GM12864 (cell line): ENCODE data around the gene KMT2E.

Experiments used
- DNase-seq: peaks from one replicate; pipeline ENCODE4 v3.0.0-alpha.2; 2011; ENCODE audit warnings: low read depth
- H3K4me3 ChIP-seq: 2 replicates; pipeline ENCODE4 v1.5.1; 2011; ENCODE audit warnings: mild to moderate bottlenecking, low read depth, low read length, control low read depth
- TF ChIP-seq, protein P1 (sequence below): IDR thresholded peaks from 2 replicates; pipeline ENCODE4 v1.5.1; 2011; ENCODE audit warnings: low read depth, mild to moderate bottlenecking, moderate library complexity, low read length, control low read depth, inconsistent platforms; ENCODE audit errors: missing control alignments

Gene KMT2E

DNA sequence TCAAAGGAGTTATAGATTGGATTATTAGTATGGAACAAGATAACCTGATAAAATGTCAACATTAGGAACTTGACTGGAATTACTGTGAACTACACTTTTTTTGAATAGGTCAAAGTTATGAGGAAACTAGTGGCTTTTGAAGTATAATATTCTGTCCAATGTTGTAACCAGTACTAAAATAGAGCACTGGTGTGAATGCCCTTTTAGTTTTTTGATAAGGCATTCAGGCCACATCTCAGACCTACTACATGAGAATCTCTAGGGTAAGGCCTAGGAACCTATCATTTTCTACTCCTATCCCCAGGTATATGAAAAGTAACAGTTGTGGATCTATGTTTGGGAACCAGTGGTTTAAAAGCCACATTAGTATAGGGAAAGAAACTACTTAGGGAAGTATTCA is 16.4 kb downstream of the KMT2E start:
- TF ChIP-seq, protein P1, sequence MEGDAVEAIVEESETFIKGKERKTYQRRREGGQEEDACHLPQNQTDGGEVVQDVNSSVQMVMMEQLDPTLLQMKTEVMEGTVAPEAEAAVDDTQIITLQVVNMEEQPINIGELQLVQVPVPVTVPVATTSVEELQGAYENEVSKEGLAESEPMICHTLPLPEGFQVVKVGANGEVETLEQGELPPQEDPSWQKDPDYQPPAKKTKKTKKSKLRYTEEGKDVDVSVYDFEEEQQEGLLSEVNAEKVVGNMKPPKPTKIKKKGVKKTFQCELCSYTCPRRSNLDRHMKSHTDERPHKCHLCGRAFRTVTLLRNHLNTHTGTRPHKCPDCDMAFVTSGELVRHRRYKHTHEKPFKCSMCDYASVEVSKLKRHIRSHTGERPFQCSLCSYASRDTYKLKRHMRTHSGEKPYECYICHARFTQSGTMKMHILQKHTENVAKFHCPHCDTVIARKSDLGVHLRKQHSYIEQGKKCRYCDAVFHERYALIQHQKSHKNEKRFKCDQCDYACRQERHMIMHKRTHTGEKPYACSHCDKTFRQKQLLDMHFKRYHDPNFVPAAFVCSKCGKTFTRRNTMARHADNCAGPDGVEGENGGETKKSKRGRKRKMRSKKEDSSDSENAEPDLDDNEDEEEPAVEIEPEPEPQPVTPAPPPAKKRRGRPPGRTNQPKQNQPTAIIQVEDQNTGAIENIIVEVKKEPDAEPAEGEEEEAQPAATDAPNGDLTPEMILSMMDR, result no peak
- no peak overlapping the region for H3K4me3 ChIP-seq

DNA sequence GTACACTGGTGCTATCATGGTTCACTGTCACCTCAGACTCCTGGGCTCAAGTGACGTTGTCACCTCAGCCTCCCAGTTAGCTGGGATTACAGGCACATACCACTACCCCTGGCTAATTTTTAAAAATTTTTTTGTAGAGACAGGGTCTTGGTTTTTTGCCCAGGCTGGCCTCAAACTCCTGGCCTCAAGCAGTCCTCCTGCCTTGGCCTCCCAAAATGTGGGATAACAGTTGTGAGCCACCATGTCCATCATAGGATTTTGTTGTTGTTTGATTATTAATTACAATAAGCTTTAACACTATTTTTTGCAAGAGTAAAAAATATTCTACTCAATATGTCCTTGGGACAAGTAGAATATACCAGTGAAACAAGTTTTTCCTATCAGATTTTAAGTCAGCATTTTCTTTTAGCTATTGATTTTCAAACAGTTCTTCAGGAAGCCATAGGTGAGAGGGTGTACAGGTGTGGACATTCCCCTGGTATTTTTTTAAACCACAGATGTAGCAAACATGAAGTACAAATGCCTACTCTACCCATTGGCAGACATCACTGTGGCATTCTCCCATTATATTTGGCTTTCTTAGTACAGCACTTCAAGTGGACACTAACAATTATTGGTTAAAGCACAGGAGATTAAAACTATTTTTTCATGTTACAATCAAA is 18.7 kb downstream of the KMT2E start:
- TF ChIP-seq, protein P1, result no peak
- DNase-seq, result no peak
- no peak overlapping the region for H3K4me3 ChIP-seq

More for the DNA sequence above, 16.4 kb downstream of the KMT2E start:
- DNase-seq, result no peak

DNA sequence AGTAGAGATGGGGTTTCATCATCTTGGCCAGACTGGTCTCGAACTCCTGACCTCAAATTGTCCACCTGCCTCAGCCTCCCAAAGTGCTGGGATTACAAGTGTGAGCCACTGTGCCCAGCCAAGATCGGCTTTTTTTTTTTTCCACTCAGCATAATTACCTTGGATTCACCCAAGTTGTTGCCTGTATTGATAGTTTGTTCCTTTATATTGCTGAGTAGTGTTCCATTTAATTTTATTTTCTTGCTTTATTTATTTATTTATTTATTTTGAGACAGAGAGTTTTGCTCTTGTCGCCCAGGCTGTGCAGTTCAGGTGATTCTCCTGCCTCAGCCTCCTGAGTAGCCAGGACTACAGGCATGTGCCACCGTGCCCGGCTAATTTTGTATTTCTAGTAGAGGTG is 21.3 kb downstream of the KMT2E start:
- DNase-seq, result no peak
- TF ChIP-seq, protein P1, result no peak
- H3K4me3 ChIP-seq, result no peak overlapping the region

DNA sequence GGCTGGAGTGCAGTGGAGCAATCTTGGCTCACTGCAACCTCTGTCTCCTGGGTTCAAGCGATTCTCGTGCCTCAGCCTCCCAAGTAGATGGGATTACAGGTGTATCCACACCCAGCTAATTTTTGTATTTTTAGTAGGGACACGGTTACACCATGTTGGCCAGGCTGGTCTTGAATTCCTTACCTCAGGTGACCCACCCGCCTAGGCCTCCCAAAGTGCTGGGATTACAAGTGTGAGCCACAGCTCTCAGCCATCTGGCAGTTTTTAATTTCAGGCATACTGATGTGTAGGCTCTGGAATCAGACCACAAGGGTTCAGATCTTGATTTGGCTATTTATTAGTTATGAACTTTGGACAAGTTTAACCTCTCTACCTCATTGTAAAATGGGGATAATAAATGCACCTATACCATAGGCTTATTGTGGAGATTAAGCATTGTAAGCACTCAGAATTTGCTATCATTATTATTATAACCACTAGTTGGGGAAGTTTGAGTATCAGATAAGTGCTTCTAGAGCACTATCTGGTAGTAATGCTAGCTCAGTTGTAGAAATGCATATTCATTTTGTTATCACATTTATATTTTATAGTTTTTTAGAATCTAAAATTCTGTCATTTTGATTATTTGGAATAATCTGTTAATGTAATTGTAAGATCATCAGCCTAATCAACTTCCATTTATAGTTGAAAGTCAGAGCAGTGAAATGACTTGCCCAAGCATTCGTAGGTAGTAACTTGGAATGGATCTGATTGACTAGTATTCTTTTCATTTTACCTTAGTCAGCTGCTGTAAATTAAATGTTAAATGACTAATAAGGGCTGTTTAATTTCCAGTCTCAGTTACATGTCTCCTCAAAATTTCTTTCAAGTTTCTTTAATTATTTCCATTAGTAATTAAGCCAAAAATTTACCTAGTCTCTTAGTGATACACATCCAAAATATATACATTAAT is 22.5 kb downstream of the KMT2E start:
- TF ChIP-seq, protein P1, result no peak
- no peak overlapping the region for H3K4me3 ChIP-seq
- DNase-seq, result no peak

DNA sequence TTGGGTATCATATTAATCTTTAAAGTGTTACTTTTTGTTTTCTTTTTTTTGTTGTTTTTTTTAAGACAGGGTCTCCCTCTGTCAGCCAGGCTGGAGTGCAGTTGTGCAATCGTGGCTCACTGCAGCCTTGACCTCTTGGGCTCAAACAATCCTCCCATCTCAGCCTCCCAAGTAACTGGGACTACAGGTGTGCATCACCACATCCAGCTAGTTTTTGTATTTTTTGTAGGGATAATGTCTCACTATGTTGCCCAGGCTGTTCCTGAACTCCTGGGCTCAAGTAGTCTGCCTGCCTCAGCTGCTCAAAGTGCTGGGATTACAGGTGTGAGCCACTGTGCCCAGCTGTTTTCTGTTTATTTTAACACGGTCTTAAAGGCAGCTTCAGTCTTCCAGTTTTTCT is 23.3 kb downstream of the KMT2E start:
- DNase-seq, result no peak
- no peak overlapping the region for H3K4me3 ChIP-seq
- TF ChIP-seq, protein P1, result no peak

DNA sequence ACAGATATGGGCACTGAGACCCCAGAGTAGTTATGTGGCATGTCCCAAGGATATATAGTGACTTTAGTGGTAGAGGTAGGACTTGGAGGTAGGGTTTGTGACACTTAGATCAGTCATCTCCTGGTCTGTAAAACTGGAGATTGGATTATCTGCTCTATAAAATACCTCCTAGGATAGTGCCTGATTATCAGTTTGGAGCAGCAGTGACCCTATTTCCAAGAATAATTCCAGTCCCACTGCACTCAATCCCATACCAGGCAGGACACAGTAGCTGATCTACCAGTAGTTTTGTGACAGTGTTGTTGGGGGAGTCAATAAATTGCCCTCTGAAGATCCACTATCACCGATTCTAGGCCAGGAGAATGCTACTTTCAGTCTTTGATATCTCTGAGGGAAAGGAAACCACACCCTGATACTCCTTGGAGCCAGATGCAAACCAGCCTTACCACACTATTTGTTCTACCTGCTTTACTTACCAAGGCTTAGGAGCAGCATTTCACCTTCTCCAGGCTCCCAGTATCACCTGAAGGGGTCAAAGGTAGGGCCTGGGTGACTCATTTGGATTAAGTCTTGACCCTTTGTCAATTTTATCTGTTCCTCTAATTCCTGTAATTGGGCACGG is 30.6 kb downstream of the KMT2E start:
- no peak overlapping the region for H3K4me3 ChIP-seq
- TF ChIP-seq, protein P1, result no peak
- no peak for DNase-seq
